B cell (primary cell): ENCODE measurements around the gene ARHGAP20. TPM values are rescaled to one million over a fixed set of nuclear protein-coding genes. Genes with fewer than 3 reads are reported as not detected.

ENCODE experiments used
- ATAC-seq: fragments of 200-7000 bp; cut with Tn5 transposase; one replicate; pipeline ENCODE4 v1.10.0; 2021; ENCODE audit warnings: low read depth, mild to moderate bottlenecking, moderate number of reproducible peaks, moderate library complexity
- CTCF ChIA-PET: fragments of 350-600 bp; sonication (Branson Sonifier 250); formaldehyde crosslinking; loops from one replicate; lab custom pipeline; 2021; ENCODE audit warnings: antibody characterized with exemption, inconsistent platforms; lab: Charles Lee
- POLR2A ChIA-PET: fragments of 350-600 bp; sonication (Branson Sonifier 250); formaldehyde crosslinking; loops from one replicate; lab custom pipeline; 2021; ENCODE audit warnings: antibody characterized with exemption; lab: Charles Lee
- DNase-seq: peaks from one replicate; pipeline ENCODE4 v3.0.0; 2013
- H2AFZ ChIP-seq: 2 replicates; pipeline ENCODE4 v1.6.1; 2012; ENCODE audit warnings: mild to moderate bottlenecking, low read depth, low read length; ENCODE audit not compliant: insufficient read depth, poor library complexity, severe bottlenecking
- H3K27ac ChIP-seq, 2 donors: 1 replicate in 1 of 2; 2 replicates in 1 of 2; pipeline ENCODE4 v1.5.1; 2012 to 2013; ENCODE audit warnings: low read length in 2 of 2, mild to moderate bottlenecking in 2 of 2, moderate library complexity in 1 of 2
- H3K27me3 ChIP-seq, 4 experiments: fragments of 200-600 bp in 1 of 4; sonication (generic) in 1 of 4; replicated peaks in 1 of 4; 1 replicate in 2 of 4; 2 replicates in 2 of 4; pipeline versions ENCODE4 v1.6.1 to v1.7.0; 2013 to 2016; ENCODE audit warnings: low read length in 3 of 4, mild to moderate bottlenecking in 2 of 4, mixed read lengths in 1 of 4, moderate library complexity in 1 of 4; ENCODE audit not compliant: insufficient read depth in 4 of 4, control insufficient read depth in 3 of 4; ENCODE audit errors: control extremely low read depth in 1 of 4
- H3K36me3 ChIP-seq, 2 experiments: replicated peaks in 1 of 2; 1 replicate in 1 of 2; 2 replicates in 1 of 2; pipeline versions ENCODE4 v1.6.1 to v1.7.1; 2013; ENCODE audit warnings: low read length in 1 of 2; ENCODE audit not compliant: insufficient read depth in 2 of 2, control insufficient read depth in 1 of 2; ENCODE audit errors: control extremely low read depth in 1 of 2, extremely low read depth in 1 of 2
- H3K4me1 ChIP-seq, 2 donors: fragments of 200-600 bp in 1 of 2; sonication (generic) in 1 of 2; 1 replicate in 1 of 2; 2 replicates in 1 of 2; pipeline versions ENCODE4 v1.5.1 to v1.6.1; 2013 to 2017; ENCODE audit warnings: low read length in 2 of 2; ENCODE audit not compliant: control insufficient read depth in 2 of 2, insufficient read depth in 2 of 2
- H3K4me2 ChIP-seq: replicated peaks from 2 replicates; pipeline ENCODE3; 2012; ENCODE audit warnings: mild to moderate bottlenecking, low read depth, low read length; ENCODE audit not compliant: poor library complexity, severe bottlenecking
- H3K4me3 ChIP-seq, 5 experiments: fragments of 200-600 bp in 1 of 5; sonication (generic) in 1 of 5; 1 replicate in 3 of 5; 2 replicates in 2 of 5; pipeline versions ENCODE4 v1.5.1 to v1.7.0; 2011 to 2016; ENCODE audit warnings: low read length in 4 of 5, mild to moderate bottlenecking in 4 of 5, low read depth in 2 of 5, control low read depth in 1 of 5, moderate library complexity in 1 of 5; ENCODE audit not compliant: insufficient read depth in 1 of 5; ENCODE audit errors: control extremely low read depth in 1 of 5, extremely low read depth in 1 of 5
- H3K79me2 ChIP-seq: fragments of 200-600 bp; sonication (generic); one replicate; pipeline ENCODE4 v1.6.0; 2016; ENCODE audit warnings: low read length; ENCODE audit not compliant: control insufficient read depth, insufficient read depth
- H3K9ac ChIP-seq: fragments of 200-600 bp; sonication (generic); 2 replicates; pipeline ENCODE4 v1.6.1; 2017; ENCODE audit warnings: mild to moderate bottlenecking, low read length, moderate library complexity
- H3K9me3 ChIP-seq, 3 donors: one replicate each; pipeline versions ENCODE4 v1.6.1 to v1.7.1; 2013; ENCODE audit warnings: low read length in 2 of 3; ENCODE audit not compliant: control insufficient read depth in 2 of 3, insufficient read depth in 1 of 3; ENCODE audit errors: control extremely low read depth in 1 of 3
- H4K20me1 ChIP-seq: 2 replicates; pipeline ENCODE4 v1.6.0; 2012; ENCODE audit warnings: mild to moderate bottlenecking, low read length; ENCODE audit not compliant: insufficient read depth, control insufficient read depth, poor library complexity, severe bottlenecking
- H3K27ac Mint-ChIP-seq: one replicate; pipeline ENCODE4 v1.8.0; 2021; ENCODE audit warnings: mixed read lengths
- H3K27me3 Mint-ChIP-seq: one replicate; pipeline ENCODE4 v1.8.0; 2021; ENCODE audit warnings: mixed read lengths
- H3K4me1 Mint-ChIP-seq: one replicate; pipeline ENCODE4 v1.8.0; 2021; ENCODE audit warnings: mixed read lengths
- H3K4me3 Mint-ChIP-seq: one replicate; pipeline ENCODE4 v1.8.0; 2021; ENCODE audit warnings: mixed read lengths
- H3K9me3 Mint-ChIP-seq: one replicate; pipeline ENCODE4 v1.8.0; 2022; ENCODE audit warnings: mixed read lengths; ENCODE audit not compliant: insufficient read depth
- CTCF ChIP-seq: fragments of 200-600 bp; IDR thresholded peaks from one replicate; pipeline ENCODE4 v1.8.0; 2022; ENCODE audit warnings: antibody characterized with exemption, mild to moderate bottlenecking
- EZH2 ChIP-seq: IDR thresholded peaks from 2 replicates; pipeline ENCODE4 v1.6.1; 2012; ENCODE audit warnings: borderline replicate concordance, low read depth, mild to moderate bottlenecking, moderate library complexity, low read length; ENCODE audit not compliant: insufficient read depth, poor library complexity, severe bottlenecking
- WGBS: methylation state at CpG from one replicate; pipeline ENCODE4 v1.1.5; 2013; ENCODE audit warnings: missing lambda C conversion rate; ENCODE audit not compliant: insufficient coverage; 5-methylcytosine and 5-hydroxymethylcytosine counted together
- intact Hi-C: fragments of 100-400 bp; cut with micrococcal nuclease; formaldehyde crosslinking; loops from one replicate; pipeline ENCODE4 v1.10.0; 2022
- polyA plus RNA-seq: library from polyadenylated mRNA; depleted of rRNA; stranded (reverse); fragments of >200 nt; gene quantifications from 2 replicates; pipeline ENCODE4 v1.2.3, GENCODE V29; 2012
- total RNA-seq, 2 donors: library from RNA; stranded (reverse); fragments of 120-200 nt in 1 of 2; gene quantifications; 1 replicate in 1 of 2; 2 replicates in 1 of 2; pipeline versions ENCODE4 v1.2.3 to v1.2.4, GENCODE V29; 2013 to 2022

The ARHGAP20 gene
- total and polyA plus RNA-seq, 2 donors (not counting 1 experiment from before 2014, with no cell fraction given), result 0.54 to 0.91 TPM

GRCh38 chr11:110734790-110735189, 22.6 kb upstream of the ARHGAP20 start:
- H3K4me1 ChIP-seq, result peaks cover 3 to 9% of the 10 kb centered on the region in 2 donors
- intact Hi-C loops, result no loop called here
- Mint-ChIP-seq H3K4me1 (peaks cover 10% of the 10 kb centered on the region), H3K27ac (no peak overlapping the region), H3K9me3 (no peaks in the 10 kb centered on the region), H3K4me3 (no peak overlapping the region), H3K27me3 (peaks cover 35% of the 10 kb centered on the region)
- ATAC-seq (no peak), DNase-seq (no peak)
- no peak overlapping the region for H3K4me3 ChIP-seq
- H3K9ac ChIP-seq, result no peak overlapping the region
- no peak overlapping the region for H3K4me2 ChIP-seq
- H2AFZ ChIP-seq, result no peak overlapping the region
- no peaks in the 10 kb centered on the region for H3K9me3 ChIP-seq
- CTCF ChIA-PET, result no interaction called here
- no peaks in the 10 kb centered on the region for H3K36me3 ChIP-seq
- H4K20me1 ChIP-seq, result no peaks in the 10 kb centered on the region
- no peak overlapping the region for H3K27ac ChIP-seq
- TF ChIP-seq CTCF (no peak), EZH2 (no peak)
- no CpG with 5 or more reads among the region's 2 CpGs for WGBS
- POLR2A ChIA-PET, result no interaction called here
- no peaks in the 10 kb centered on the region for H3K79me2 ChIP-seq
- peaks cover 0 to 7% (median 5%) of the 10 kb centered on the region in 4 experiments for H3K27me3 ChIP-seq

DNA sequence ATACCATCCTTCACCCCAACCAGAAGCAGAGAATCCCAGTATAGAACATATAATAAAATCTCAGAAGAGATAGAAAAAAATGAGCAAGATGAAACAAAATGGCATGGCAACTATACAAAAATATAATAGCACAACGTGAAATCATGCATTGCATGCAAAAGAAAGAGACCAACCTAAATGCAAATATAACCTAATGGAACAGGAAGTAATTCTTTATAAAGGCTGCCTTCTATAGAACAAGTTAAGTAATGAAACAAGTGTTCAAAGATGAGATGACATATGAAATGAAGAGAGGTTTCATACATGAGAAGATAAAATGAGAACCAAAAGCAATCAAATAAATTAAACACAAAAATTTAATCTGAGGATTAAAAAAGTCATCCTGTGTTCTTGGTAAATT, 18.5 kb upstream of the ARHGAP20 start:
- peaks cover 0 to 3% (median 0%) of the 10 kb centered on the region in 3 donors for H3K9me3 ChIP-seq
- H3K4me3 Mint-ChIP-seq, result no peak overlapping the region
- H3K27me3 Mint-ChIP-seq, result peaks cover 48% of the 10 kb centered on the region
- ChIA-PET POLR2A (no interaction called here), CTCF (no interaction called here)
- no peaks in the 10 kb centered on the region for H3K79me2 ChIP-seq
- no peak overlapping the region for H3K4me2 ChIP-seq
- no peak overlapping the region for H2AFZ ChIP-seq
- no peaks in the 10 kb centered on the region for H4K20me1 ChIP-seq
- peaks cover 3 to 9% of the 10 kb centered on the region in 2 donors for H3K4me1 ChIP-seq
- TF ChIP-seq EZH2, result no peak
- TF ChIP-seq CTCF, result no peak
- ATAC-seq, result no peak
- no peak overlapping the region for H3K9ac ChIP-seq
- H3K9me3 Mint-ChIP-seq, result no peaks in the 10 kb centered on the region
- peaks cover 10% of the 10 kb centered on the region for H3K4me1 Mint-ChIP-seq
- H3K4me3 ChIP-seq, result no peak overlapping the region
- intact Hi-C loops, result no loop called here
- H3K27me3 ChIP-seq, result peaks cover 0 to 18% (median 10%) of the 10 kb centered on the region in 4 experiments
- H3K27ac ChIP-seq, result no peak overlapping the region
- no peaks in the 10 kb centered on the region for H3K36me3 ChIP-seq
- H3K27ac Mint-ChIP-seq, result no peak overlapping the region
- DNase-seq, result peak; percentile 18
- no CpG with 5 or more reads among the region's 1 CpG for WGBS
